Suprapubic skin (tissue), 4 donors: Measurements from ENCODE around the gene PLCXD3.

Experiments
- EP300 ChIP-seq: sonication (generic); formaldehyde crosslinking; IDR thresholded peaks from one replicate; pipeline ENCODE4 v1.6.1; 2017; ENCODE audit warnings: antibody characterized with exemption
- POLR2A ChIP-seq, 2 donors: fragments of 450-650 bp; IDR thresholded peaks; one replicate each; pipeline ENCODE4 v1.6.1; 2017; ENCODE audit warnings: antibody characterized with exemption in 2 of 2, mild to moderate bottlenecking in 2 of 2, moderate library complexity in 2 of 2
- POLR2AphosphoS5 ChIP-seq, 3 donors: sonication (generic); formaldehyde crosslinking; IDR thresholded peaks; one replicate each; pipeline ENCODE4 v1.6.1; 2017; ENCODE audit warnings: antibody characterized with exemption in 3 of 3
- TF ChIP-seq, protein P1 (sequence below), 2 donors: fragments of 200-600 bp in 1 of 2; fragments of 450-650 bp in 1 of 2; sonication (generic) in 1 of 2; IDR thresholded peaks; one replicate each; pipeline ENCODE4 v1.5.1; 2016 to 2019; ENCODE audit warnings: antibody characterized with exemption in 2 of 2, mild to moderate bottlenecking in 1 of 2, moderate library complexity in 1 of 2

DNA sequence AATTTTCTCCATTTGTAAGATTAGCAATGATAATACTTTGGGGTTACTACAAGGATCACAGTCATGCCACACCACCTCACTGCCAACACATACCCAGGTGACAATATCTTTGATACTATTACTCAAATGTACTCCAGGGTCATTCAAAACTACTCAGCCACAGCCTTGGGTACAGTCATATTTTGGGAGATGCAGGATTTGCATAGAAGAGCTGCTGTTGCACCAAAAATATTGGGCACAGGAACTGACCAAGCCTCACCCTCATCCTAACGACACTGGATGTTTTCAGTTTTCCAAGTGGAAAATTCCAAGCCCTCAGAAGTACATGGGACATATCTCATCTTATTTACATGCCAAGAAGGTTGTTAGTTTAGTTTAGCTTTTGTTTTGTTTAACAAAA, 176.2 kb downstream of the PLCXD3 start:
- TF ChIP-seq, protein P1, sequence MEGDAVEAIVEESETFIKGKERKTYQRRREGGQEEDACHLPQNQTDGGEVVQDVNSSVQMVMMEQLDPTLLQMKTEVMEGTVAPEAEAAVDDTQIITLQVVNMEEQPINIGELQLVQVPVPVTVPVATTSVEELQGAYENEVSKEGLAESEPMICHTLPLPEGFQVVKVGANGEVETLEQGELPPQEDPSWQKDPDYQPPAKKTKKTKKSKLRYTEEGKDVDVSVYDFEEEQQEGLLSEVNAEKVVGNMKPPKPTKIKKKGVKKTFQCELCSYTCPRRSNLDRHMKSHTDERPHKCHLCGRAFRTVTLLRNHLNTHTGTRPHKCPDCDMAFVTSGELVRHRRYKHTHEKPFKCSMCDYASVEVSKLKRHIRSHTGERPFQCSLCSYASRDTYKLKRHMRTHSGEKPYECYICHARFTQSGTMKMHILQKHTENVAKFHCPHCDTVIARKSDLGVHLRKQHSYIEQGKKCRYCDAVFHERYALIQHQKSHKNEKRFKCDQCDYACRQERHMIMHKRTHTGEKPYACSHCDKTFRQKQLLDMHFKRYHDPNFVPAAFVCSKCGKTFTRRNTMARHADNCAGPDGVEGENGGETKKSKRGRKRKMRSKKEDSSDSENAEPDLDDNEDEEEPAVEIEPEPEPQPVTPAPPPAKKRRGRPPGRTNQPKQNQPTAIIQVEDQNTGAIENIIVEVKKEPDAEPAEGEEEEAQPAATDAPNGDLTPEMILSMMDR (IDR thresholded peaks at IDR 0.05): no peak
- no peak for TF ChIP-seq EP300
- TF ChIP-seq POLR2AphosphoS5 (IDR thresholded peaks at IDR 0.05): no peak
- TF ChIP-seq POLR2A (IDR thresholded peaks at IDR 0.05): no peak
